ENCODE measurements around the gene ATP8B4. TPM values are rescaled to one million over a fixed set of nuclear protein-coding genes. Genes with fewer than 3 reads are reported as not detected.

The ATP8B4 gene
- polyA plus RNA-seq, 1 experiment, result 1.0 TPM

- DNase-seq (ENCODE audit: low read depth, low spot score), result no peak
- Histone ChIP-seq H3K27me3 (ENCODE audit: control insufficient read depth, insufficient read depth, low read length) (no peaks in the 10 kb centered on the region), H3K4me3 (ENCODE audit: low read depth, low read length) (no peak overlapping the region), H3K27ac (ENCODE audit: low read depth, low read length) (no peak overlapping the region), H3K9me3 (ENCODE audit: control insufficient read depth, insufficient read depth, low read length) (no peaks in the 10 kb centered on the region; the same call in 1 of the 2 replicates)
- CTCF ChIA-PET, result no interaction called here
- POLR2A ChIA-PET, result no interaction called here
- TF ChIP-seq, protein P1, sequence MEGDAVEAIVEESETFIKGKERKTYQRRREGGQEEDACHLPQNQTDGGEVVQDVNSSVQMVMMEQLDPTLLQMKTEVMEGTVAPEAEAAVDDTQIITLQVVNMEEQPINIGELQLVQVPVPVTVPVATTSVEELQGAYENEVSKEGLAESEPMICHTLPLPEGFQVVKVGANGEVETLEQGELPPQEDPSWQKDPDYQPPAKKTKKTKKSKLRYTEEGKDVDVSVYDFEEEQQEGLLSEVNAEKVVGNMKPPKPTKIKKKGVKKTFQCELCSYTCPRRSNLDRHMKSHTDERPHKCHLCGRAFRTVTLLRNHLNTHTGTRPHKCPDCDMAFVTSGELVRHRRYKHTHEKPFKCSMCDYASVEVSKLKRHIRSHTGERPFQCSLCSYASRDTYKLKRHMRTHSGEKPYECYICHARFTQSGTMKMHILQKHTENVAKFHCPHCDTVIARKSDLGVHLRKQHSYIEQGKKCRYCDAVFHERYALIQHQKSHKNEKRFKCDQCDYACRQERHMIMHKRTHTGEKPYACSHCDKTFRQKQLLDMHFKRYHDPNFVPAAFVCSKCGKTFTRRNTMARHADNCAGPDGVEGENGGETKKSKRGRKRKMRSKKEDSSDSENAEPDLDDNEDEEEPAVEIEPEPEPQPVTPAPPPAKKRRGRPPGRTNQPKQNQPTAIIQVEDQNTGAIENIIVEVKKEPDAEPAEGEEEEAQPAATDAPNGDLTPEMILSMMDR (IDR thresholded peaks at IDR 0.05; ENCODE audit: low read depth, low read length), result no peak
Measured at GRCh38 chr15:49906966-49907365, 212.1 kb downstream of the ATP8B4 start.

GRCh38 chr15:49905221-49905620, 213.8 kb downstream of the ATP8B4 start:
- no peaks in the 10 kb centered on the region; the same call in 1 of the 2 replicates for H3K9me3 ChIP-seq (ENCODE audit: control insufficient read depth, insufficient read depth, low read length)
- DNase-seq (ENCODE audit: low read depth, low spot score), result no peak
- TF ChIP-seq, protein P1 (IDR thresholded peaks at IDR 0.05; ENCODE audit: low read depth, low read length), result no peak
- CTCF ChIA-PET, result interaction anchor here (1.2 to 1.3 kb wide), 2 partner anchors 147 to 483 kb away, joined by 3 to 5 read pairs; no protein-coding TSS in a partner anchor
- no peak overlapping the region for H3K4me3 ChIP-seq (ENCODE audit: low read depth, low read length)
- H3K27ac ChIP-seq (ENCODE audit: low read depth, low read length), result no peak overlapping the region
- POLR2A ChIA-PET, result no interaction called here
- H3K27me3 ChIP-seq (ENCODE audit: control insufficient read depth, insufficient read depth, low read length), result no peaks in the 10 kb centered on the region

DNA sequence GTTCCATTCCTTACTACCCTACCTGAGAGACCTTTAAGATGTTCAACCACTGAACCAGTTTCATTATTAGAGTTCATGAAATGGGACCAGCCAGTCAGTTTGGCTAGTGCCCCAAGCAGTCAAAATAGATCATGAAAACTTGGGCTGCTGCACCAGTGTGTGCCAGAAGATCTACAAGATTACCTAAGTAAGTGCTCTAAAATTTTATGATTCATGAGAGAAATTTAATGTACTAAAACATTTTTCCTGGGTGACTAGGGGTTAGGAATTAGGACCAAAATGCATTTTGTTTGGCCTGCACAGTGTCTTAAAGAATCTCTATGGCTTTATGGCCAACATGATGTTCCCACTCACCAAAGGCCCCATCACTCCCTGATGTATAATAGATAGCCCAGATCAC, 214.7 kb downstream of the ATP8B4 start:
- POLR2A ChIA-PET, result no interaction called here
- no peak overlapping the region for H3K27ac ChIP-seq (ENCODE audit: low read depth, low read length)
- CTCF ChIA-PET, result interaction anchor here (0.7 to 1.2 kb wide), 2 partner anchors 276 to 482 kb away, joined by 3 read pairs; no protein-coding TSS in a partner anchor

DNA sequence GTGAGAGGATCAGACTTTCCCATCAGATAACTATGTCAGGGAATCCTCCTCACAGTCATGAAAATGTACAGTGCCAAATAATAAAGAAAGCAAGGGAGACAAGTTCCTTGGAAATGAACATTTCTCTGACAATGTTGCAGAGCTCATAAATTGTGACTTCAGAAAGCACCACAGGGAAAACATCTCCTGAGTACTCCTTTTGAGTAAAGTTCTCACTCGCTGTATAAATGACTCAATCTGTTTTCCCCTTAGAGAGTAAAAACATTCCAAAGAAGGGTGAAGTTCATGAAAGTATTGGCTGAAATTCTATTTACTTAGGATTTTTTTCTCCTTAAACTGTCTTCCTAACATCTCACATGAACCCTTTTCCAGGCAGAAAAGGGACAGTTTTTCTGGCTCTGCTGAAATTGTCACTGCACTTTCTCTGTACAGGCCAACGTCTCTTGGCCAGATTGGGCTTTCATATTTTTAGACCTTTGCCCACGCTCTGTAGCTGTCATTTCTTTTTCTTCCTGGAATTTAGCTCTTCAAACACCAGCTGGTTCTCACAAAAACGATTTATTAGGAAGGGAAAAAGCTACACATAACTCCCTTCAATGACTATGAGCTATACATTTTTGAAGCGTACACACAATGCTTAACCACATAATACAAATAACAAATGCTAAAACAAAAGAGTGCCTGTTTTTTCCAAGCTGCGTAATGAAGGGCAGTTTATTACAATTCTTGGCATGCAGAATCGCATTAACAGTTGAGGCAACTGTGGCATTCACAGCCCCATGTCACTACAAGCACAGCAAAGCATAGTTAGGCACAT, 216.1 kb downstream of the ATP8B4 start:
- Histone ChIP-seq H3K27ac (ENCODE audit: low read depth, low read length) (peak overlapping the region; percentile 74), H3K9me3 (ENCODE audit: control insufficient read depth, insufficient read depth, low read length) (no peaks in the 10 kb centered on the region), H3K4me3 (ENCODE audit: low read depth, low read length) (no peak overlapping the region), H3K27me3 (ENCODE audit: control insufficient read depth, insufficient read depth, low read length) (no peaks in the 10 kb centered on the region)
- ChIA-PET CTCF (interaction anchor here (0.9 to 2.7 kb wide), 10 partner anchors 14 to 668 kb away, joined by 3 to 21 read pairs (median 6); partner anchors contain the start of gene FGF7), POLR2A (interaction anchor here (0.7 to 1.9 kb wide), 4 partner anchors 47 to 480 kb away, joined by 3 to 22 read pairs (median 3); partner anchors contain the start of genes DTWD1, FAM227B and FGF7)
- no peak for DNase-seq (ENCODE audit: low read depth, low spot score)
- TF ChIP-seq, protein P1 (IDR thresholded peaks at IDR 0.05; ENCODE audit: low read depth, low read length), result no peak

More for the DNA sequence above, 214.7 kb downstream of the ATP8B4 start:
- Histone ChIP-seq H3K27me3 (ENCODE audit: control insufficient read depth, insufficient read depth, low read length) (no peaks in the 10 kb centered on the region), H3K4me3 (ENCODE audit: low read depth, low read length) (no peak overlapping the region), H3K9me3 (ENCODE audit: control insufficient read depth, insufficient read depth, low read length) (no peaks in the 10 kb centered on the region; the same call in 1 of the 2 replicates)
- TF ChIP-seq, protein P1 (IDR thresholded peaks at IDR 0.05; ENCODE audit: low read depth, low read length), result no peak
- no peak for DNase-seq (ENCODE audit: low read depth, low spot score)
